ENCODE results near the gene PPL. TPM values are rescaled to one million over a fixed set of nuclear protein-coding genes. Genes with fewer than 3 reads are reported as not detected.

PPL gene
- total and polyA plus RNA-seq, 2 of the 8 experiments (the other 6 are each of a cell fraction or from before 2014, with no cell fraction given): 11.3 to 29.5 TPM

- CTCF ChIA-PET (ENCODE audit: partially characterized antibody): interaction anchor here (1.2 kb wide), 1 partner anchor 10 kb away, joined by 4 read pairs; no protein-coding TSS in a partner anchor
- no peak overlapping the region for H3K4me2 ChIP-seq (ENCODE audit: insufficient read depth in 1 of 2, low read depth in 2 of 2, low read length in 2 of 2)
- H3K27me3 ChIP-seq (replicated peaks in 1 of 4; ENCODE audit: control insufficient read depth in 3 of 4, extremely low read depth in 1 of 4, insufficient read depth in 3 of 4, low read length in 3 of 4): no peaks in the 10 kb centered on the region
- H3K9me3 ChIP-seq (ENCODE audit: insufficient read depth in 2 of 2, low read depth in 1 of 2, low read length in 1 of 2): no peaks in the 10 kb centered on the region
- no peak for DNase-seq (ENCODE audit: low read depth in 1 of 2, low spot score in 2 of 2)
- H3K4ac ChIP-seq (replicated peaks; ENCODE audit: insufficient read length, low read depth, low read length): no peak overlapping the region
- no peak overlapping the region for H2BK5ac ChIP-seq (ENCODE audit: low read depth, low read length)
- POLR2A ChIA-PET (ENCODE audit: partially characterized antibody): interaction anchor here (1.3 kb wide), 1 partner anchor 22 kb away, joined by 3 read pairs; no protein-coding TSS in a partner anchor
- H3K23me2 ChIP-seq (ENCODE audit: low read depth, low read length): peaks cover under 1% of the 10 kb centered on the region; the same call in 1 of the 2 replicates
- H4K20me1 ChIP-seq (replicated peaks in 1 of 2; ENCODE audit: control insufficient read depth in 1 of 2, insufficient read depth in 2 of 2, low read length in 2 of 2): peaks cover 2 to 9% of the 10 kb centered on the region in 2 experiments
- H4K5ac ChIP-seq (ENCODE audit: insufficient read length, low read depth, low read length): no peak overlapping the region
- H3K56ac ChIP-seq (replicated peaks; ENCODE audit: insufficient read length, low read depth, low read length): no peak overlapping the region
- H3K79me1 ChIP-seq (ENCODE audit: low read depth, low read length): peaks cover under 1% of the 10 kb centered on the region
- peaks cover 1 to 2% (median 1%) of the 10 kb centered on the region in 4 experiments; a peak in 4 of 7 replicates for H3K4me1 ChIP-seq (replicated peaks in 1 of 4; ENCODE audit: control insufficient read depth in 3 of 4, insufficient read depth in 4 of 4, low read length in 3 of 4)
- no peak overlapping the region for H2BK20ac ChIP-seq (ENCODE audit: low read length)
- WGBS, 2 experiments (ENCODE audit: extremely low coverage in 1 of 2, insufficient coverage in 1 of 2, insufficient read length in 1 of 2, insufficient replicate concordance in 2 of 2, low coverage in 1 of 2, low lambda C conversion rate in 2 of 2, missing lambda C conversion rate in 1 of 2): 77% methylated on average over 5 of the region's 5 CpGs; no CpG with 5 or more reads in 1 of the 2 experiments
- H4K8ac ChIP-seq (ENCODE audit: extremely low read depth, insufficient read depth, low read length): no peak overlapping the region
- no peak overlapping the region for H2AK5ac ChIP-seq (ENCODE audit: low read depth, low read length)
- H3K9ac ChIP-seq (replicated peaks in 1 of 4; ENCODE audit: extremely low read depth in 1 of 4, low read depth in 3 of 4, low read length in 3 of 4): no peak overlapping the region
- peaks cover 2 to 17% of the 10 kb centered on the region in 2 experiments for H3K79me2 ChIP-seq (ENCODE audit: control insufficient read depth in 1 of 2, insufficient read depth in 2 of 2, low read length in 2 of 2)
- no peak overlapping the region for H3K23ac ChIP-seq (ENCODE audit: insufficient read length)
- peaks cover 14 to 65% (median 52%) of the 10 kb centered on the region in 4 experiments for H3K36me3 ChIP-seq (ENCODE audit: control insufficient read depth in 2 of 4, insufficient read depth in 4 of 4, low read length in 3 of 4)
- no peak overlapping the region for H2BK120ac ChIP-seq (replicated peaks; ENCODE audit: low read depth, low read length)
- H3K27ac ChIP-seq (ENCODE audit: low read depth, low read length): no peak overlapping the region
- H3K14ac ChIP-seq (ENCODE audit: insufficient read length): no peak overlapping the region
- no peak overlapping the region for H2BK12ac ChIP-seq (ENCODE audit: low read depth, low read length)
- no peak overlapping the region for H2BK15ac ChIP-seq (ENCODE audit: low read length)
- no peak overlapping the region for H2AFZ ChIP-seq (ENCODE audit: low read length)
- H3K18ac ChIP-seq (ENCODE audit: extremely low read depth, low read length): no peak overlapping the region
- no peak overlapping the region for H3K4me3 ChIP-seq (ENCODE audit: extremely low read depth in 1 of 4, insufficient read depth in 2 of 4, low read depth in 3 of 4, low read length in 4 of 4)
- no peak overlapping the region for H4K91ac ChIP-seq (replicated peaks; ENCODE audit: insufficient read length, low read length)
- no peak for FAIRE-seq
- TF ChIP-seq PHF8 (conservative IDR thresholded peaks at IDR 0.05; ENCODE audit: low read depth, low read length): no peak
- TF ChIP-seq, protein P1, sequence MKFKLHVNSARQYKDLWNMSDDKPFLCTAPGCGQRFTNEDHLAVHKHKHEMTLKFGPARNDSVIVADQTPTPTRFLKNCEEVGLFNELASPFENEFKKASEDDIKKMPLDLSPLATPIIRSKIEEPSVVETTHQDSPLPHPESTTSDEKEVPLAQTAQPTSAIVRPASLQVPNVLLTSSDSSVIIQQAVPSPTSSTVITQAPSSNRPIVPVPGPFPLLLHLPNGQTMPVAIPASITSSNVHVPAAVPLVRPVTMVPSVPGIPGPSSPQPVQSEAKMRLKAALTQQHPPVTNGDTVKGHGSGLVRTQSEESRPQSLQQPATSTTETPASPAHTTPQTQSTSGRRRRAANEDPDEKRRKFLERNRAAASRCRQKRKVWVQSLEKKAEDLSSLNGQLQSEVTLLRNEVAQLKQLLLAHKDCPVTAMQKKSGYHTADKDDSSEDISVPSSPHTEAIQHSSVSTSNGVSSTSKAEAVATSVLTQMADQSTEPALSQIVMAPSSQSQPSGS (IDR thresholded peaks at IDR 0.05; ENCODE audit: low read length): no peak
- no peak for TF ChIP-seq SIX5 (IDR thresholded peaks at IDR 0.05; ENCODE audit: low read depth, low read length)
- TF ChIP-seq CBX8 (IDR thresholded peaks at IDR 0.05; ENCODE audit: borderline replicate concordance, low read depth, low read length): no peak
- TF ChIP-seq POLR2A (IDR thresholded peaks at IDR 0.05; ENCODE audit: control extremely low read depth in 1 of 2, low read depth in 2 of 2, low read length in 2 of 2): no peak
- no peak for TF ChIP-seq SIRT6 (IDR thresholded peaks at IDR 0.05; ENCODE audit: low read length)
- TF ChIP-seq FOSL1 (IDR thresholded peaks at IDR 0.05; ENCODE audit: insufficient read depth, low read depth, low read length): no peak
- no peak for TF ChIP-seq EZH2 (IDR thresholded peaks at IDR 0.05; ENCODE audit: low read depth, low read length, severe bottlenecking)
- TF ChIP-seq POU5F1 (IDR thresholded peaks at IDR 0.05; ENCODE audit: low read depth, low read length): no peak
- no peak for TF ChIP-seq CBX5 (IDR thresholded peaks at IDR 0.05; ENCODE audit: low read depth, low read length)
- TF ChIP-seq, protein P2, sequence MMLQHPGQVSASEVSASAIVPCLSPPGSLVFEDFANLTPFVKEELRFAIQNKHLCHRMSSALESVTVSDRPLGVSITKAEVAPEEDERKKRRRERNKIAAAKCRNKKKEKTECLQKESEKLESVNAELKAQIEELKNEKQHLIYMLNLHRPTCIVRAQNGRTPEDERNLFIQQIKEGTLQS (IDR thresholded peaks at IDR 0.05; ENCODE audit: insufficient read depth, low read depth, low read length): no peak
- TF ChIP-seq EGR1 (IDR thresholded peaks at IDR 0.05; ENCODE audit: borderline replicate concordance, low read depth, low read length): no peak
Measured at GRCh38 chr16:4840984-4841383, 96.0 kb downstream of the PPL start.

All from H1 (cell line).